Right forelimb (tissue), 1 donor: ENCODE results near the gene ACTR2.
"Not testable (repeated sequence)": the region's sequence is repeated elsewhere in the genome, so short reads cannot be mapped to it uniquely, and the experiment has no call there.

Source experiments
- DNase-seq: peaks from one replicate; pipeline ENCODE4 v3.0.0-alpha.2; 2018

Gene ACTR2

DNA sequence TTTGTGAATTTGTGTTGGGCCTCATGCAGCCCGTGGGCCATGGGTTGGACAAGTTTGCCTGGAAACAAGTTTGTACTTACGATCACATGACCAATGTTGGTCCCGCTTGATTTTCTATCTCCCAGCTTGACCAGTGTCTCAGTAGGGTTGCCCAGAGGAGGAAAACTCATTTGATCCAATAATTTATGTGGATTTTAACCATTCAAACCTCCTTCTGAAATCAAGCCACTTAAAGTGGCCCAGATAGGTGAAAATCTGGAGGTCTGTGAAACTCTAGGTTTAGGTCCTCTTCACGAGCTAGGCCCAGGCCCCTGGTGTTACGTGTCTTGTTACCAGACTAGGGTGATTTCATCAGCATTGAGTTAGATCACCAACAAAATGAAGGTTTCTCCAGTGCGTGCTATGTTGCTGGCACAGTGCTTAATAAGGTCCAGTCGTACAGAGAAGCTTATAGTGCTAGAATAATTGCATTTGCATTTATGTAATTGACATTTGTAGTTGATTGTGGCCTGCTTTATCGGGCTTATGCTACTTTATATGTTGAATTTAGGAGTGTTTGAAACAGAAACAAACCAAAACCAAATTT is 4.4 kb downstream of the ACTR2 start:
- DNase-seq, result no peak

- no peak for DNase-seq
These were observed 5.0 kb downstream of the ACTR2 start for GRCh38 chr2:65232636-65233035.

GRCh38 chr2:65240657-65241056 is 13.0 kb downstream of the ACTR2 start:
- DNase-seq, result no peak

GRCh38 chr2:65244452-65244851 is 16.8 kb downstream of the ACTR2 start:
- not testable (repeated sequence) for DNase-seq

DNA sequence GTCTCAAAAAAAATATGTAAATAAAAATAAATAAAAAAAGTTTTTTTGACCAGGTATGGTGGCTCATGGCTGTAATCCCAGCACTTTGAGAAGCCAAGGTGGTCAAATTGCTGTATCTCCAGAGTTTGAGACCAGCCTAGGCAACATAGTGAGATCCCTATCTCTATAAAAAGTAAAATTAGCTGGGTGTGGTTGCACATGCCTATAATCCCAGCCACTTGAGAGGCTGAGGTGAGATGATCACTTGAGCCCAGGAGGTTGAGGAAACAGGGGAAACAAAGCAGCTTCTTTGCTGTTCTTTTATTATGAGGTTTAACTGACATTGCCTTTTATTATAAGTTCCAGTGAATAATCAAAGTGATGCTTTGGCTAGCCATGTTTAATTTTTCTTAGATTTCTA is 25.0 kb downstream of the ACTR2 start:
- no peak for DNase-seq

DNA sequence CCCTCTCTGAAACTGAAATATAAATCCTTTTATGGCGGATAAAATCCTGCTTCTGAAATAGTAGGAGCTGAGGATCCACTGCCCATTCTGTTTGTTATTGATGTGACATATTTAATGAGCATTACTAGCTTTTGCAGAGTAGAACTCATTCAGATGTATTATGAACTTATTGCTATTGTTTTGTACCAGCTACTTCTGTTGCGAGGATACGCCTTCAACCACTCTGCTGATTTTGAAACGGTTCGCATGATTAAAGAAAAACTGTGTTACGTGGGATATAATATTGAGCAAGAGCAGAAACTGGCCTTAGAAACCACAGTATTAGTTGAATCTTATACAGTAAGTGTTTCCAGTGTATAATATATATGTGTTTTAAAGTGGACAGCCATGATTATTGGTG is 27.7 kb downstream of the ACTR2 start:
- DNase-seq, result no peak

- DNase-seq, result no peak
These were observed 28.4 kb downstream of the ACTR2 start for GRCh38 chr2:65256054-65256453.

DNA sequence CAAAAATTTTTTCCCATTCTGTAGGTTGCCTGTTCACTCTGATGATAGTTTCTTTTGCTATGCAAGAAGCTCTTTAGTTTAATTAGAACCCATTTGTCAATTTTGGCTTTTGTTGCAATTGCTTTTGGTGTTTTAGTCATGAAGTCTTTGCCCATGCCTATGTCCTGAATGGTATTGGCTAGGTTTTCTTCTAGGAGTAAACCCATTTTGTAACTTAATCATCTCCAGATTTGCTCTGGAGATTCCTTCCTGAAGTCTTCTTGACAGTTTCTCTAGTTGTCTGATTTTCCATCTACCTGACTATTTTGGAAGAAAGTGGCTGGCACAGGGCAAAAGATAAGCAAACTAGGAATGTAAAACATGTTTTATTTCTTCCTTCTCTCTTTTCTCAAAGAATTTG is 30.2 kb downstream of the ACTR2 start:
- not testable (repeated sequence) for DNase-seq

- no peak for DNase-seq
These were observed 34.0 kb downstream of the ACTR2 start for GRCh38 chr2:65261676-65262075.

GRCh38 chr2:65263262-65263661 is 35.6 kb downstream of the ACTR2 start:
- no peak for DNase-seq

- DNase-seq, result no peak
These were observed 36.4 kb downstream of the ACTR2 start for GRCh38 chr2:65263986-65264385.

- no peak for DNase-seq
These were observed 37.4 kb downstream of the ACTR2 start for GRCh38 chr2:65264821-65265670.

DNA sequence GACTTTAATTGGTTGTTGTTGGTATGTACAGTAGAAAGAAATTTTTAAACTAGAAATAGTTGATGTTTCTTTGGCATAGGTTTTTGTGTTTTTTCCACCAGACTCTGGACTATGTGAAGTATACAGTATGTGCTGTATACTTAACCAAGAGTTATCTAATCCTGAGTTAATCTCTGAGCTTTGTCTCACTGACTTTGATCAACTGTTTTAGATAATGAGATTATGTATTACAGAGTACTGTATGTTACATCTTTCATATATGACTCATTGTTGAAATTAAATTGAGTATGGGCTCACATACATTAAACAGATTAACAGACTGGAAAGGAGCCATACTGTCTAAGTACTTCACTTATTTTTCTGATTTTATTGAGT is 38.0 kb downstream of the ACTR2 start:
- no peak for DNase-seq

DNA sequence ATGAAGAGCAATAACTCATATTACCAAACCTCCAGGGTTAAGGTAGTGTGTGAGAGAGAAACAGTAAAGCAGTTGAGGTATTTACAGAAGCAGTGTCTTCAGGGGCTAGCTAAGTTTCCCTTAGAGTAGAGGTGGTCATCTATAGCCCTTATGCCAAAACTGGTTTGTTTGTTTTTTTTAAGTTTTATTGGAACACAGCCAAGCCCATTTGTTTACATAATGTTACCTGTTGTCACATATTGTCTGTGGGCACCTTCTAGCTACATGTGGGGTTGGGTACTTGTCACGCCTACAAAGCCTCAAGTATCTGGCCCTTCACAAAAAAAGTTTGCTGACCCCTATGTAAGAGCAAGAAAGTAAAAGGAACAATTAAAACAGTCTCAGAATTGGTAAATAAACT is 39.4 kb downstream of the ACTR2 start:
- no peak for DNase-seq

- no peak for DNase-seq
These were observed 41.3 kb downstream of the ACTR2 start for GRCh38 chr2:65268957-65269356.

DNA sequence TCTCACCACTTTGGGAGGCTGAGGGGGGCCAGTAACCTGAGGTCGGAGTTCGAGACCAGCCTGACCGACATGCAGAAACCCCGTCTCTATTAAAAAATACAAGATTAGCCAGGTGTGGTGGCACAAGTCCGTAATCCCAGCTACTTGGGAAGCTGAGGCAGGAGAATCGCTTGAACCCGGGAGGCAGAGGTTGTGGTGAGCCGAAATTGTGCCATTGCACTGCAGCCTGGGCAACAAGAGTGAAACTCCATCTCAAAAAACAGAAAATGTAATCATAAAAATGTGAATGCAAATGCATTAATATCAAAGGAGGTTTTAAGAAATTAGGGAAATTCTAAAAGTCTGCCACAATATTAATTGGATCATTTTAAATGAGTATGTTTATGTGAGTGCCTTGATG is 45.7 kb downstream of the ACTR2 start:
- no peak for DNase-seq

DNA sequence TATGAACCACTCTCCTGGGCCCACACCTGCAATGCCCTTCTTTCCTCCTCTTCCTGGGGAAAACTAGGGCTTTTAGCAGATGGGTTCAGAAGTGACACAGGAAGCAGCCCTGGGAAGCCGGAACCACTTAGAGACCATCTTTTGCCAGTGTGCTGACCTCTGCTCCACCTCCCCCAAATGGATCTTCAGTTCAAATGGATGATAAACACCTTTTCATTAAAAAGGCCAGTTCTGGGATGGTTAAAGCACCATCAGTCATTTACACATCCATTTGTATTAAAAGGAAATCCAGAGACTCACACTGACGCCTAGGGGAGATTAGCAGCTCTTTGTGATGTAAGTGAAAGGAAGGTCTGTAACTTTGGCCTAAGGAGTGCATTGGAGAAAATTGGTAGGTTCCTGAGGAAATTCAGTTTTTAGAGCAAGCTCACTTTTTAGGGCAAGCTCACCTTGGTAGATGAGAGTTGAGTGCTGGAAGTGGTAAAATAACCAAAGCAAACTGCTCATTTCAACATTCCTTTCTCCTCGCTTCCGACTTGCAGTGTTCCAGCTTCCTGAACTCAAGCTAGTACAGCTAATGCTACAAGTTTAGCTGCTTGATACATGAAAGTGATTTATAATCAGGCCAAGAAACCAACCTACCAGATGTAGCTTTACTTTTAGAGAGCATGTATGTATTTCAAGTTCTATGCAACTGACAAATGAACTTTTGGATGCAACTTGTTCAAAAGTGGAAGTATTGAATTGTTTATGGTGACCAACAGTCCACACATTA is 47.7 kb downstream of the ACTR2 start:
- no peak for DNase-seq

DNA sequence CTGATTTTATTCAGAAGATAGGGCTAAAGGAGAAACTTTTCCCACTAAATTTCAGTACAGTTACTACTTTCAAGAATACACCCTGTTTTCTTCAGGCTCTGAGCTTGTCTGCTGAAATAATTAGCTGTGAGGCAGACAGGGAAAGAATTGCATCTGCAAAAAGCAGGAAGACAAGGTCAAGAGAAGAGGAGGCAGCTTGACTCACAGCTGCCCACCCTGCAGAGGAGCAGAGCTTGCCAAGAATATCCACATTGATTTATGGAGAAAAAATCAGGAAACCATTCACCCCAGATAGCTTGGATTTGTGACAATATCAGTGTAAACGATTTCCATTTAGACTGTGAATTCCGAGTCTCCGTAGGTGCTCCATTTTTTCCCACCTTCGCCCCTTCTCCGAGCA is 49.0 kb downstream of the ACTR2 start:
- no peak for DNase-seq

DNA sequence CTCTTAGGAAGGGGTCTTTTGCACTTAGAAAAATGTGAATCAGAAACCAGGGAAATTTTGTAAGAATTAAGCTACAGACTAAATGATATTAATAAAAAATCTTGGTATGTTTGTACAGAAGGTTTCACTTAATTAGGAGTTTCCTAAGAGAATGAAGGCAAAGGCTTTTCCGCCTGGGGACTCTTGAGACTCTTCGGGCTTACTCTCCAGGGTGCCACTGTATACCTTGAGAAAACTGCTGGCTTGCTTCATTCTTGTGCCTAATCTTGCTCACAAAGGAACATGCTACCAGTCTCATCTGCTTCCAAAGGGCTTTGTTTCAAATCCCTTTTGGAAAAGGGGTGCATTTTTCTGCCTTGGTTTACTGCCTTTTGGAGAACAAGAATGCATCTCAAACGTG is 49.5 kb downstream of the ACTR2 start:
- no peak for DNase-seq

- DNase-seq, result no peak
These were observed 50.3 kb downstream of the ACTR2 start for GRCh38 chr2:65277791-65278483.

DNA sequence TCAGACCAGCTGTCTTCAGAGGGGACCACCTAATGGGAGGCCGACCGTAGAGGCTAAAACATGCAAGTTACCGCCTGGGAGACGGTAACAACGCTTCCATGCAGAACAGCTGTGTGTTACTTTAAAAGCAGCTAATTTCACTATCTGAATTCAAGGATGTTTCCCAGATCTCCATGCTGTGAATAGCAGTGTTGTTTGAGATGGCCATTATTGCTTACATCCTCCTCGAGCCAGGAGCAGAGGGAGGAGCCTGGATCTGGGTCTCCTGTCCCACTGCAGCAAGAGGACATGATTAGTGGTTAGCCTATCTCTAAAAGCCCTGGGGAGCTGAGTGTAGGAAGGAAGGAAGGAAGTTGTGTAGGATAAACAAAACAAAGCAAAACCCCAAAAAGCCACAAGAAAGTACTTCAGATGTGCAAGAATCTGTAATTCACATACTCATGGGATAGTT is 50.9 kb downstream of the ACTR2 start:
- no peak for DNase-seq

GRCh38 chr2:65279756-65280155 is 52.1 kb downstream of the ACTR2 start:
- DNase-seq, result no peak
